Aorta (tissue), 5 donors: ENCODE results near the gene TRIM7. TPM values are rescaled to one million over a fixed set of nuclear protein-coding genes. Genes with fewer than 3 reads are reported as not detected.
"Not testable (repeated sequence)": the region's sequence is repeated elsewhere in the genome, so short reads cannot be mapped to it uniquely, and the experiment has no call there.

Experiments
- ATAC-seq: fragments of 200-7000 bp; cut with Tn5 transposase; one replicate; pipeline ENCODE4 v1.9.1; 2022; ENCODE audit warnings: moderate library complexity; ENCODE audit not compliant: low FRiP score
- DNase-seq, 2 donors: peaks; one replicate each; pipeline ENCODE4 v3.0.0-alpha.2; 2020
- H3K27ac ChIP-seq, 2 donors: one replicate each; pipeline ENCODE4 v1.5.1; 2013; ENCODE audit warnings: low read length in 2 of 2, mild to moderate bottlenecking in 2 of 2, moderate library complexity in 2 of 2, control low read depth in 1 of 2, inconsistent platforms in 1 of 2, low read depth in 1 of 2
- H3K27me3 ChIP-seq, 2 donors: one replicate each; pipeline ENCODE4 v1.6.1; 2013; ENCODE audit warnings: control low read depth in 1 of 2, low read length in 1 of 2, mild to moderate bottlenecking in 1 of 2, moderate library complexity in 1 of 2; ENCODE audit not compliant: insufficient read depth in 2 of 2, control insufficient read depth in 1 of 2
- H3K36me3 ChIP-seq, 2 donors: one replicate each; pipeline ENCODE4 v1.6.1; 2013; ENCODE audit warnings: control low read depth in 1 of 2, low read length in 1 of 2, mild to moderate bottlenecking in 1 of 2; ENCODE audit not compliant: insufficient read depth in 2 of 2, control insufficient read depth in 1 of 2
- H3K4me1 ChIP-seq, 2 donors: one replicate each; pipeline ENCODE4 v1.6.1; 2013; ENCODE audit warnings: low read length in 2 of 2, control low read depth in 1 of 2, mild to moderate bottlenecking in 1 of 2, moderate library complexity in 1 of 2; ENCODE audit not compliant: insufficient read depth in 2 of 2, control insufficient read depth in 1 of 2
- H3K4me3 ChIP-seq, 2 donors: one replicate each; pipeline ENCODE4 v1.5.1; 2013; ENCODE audit warnings: low read length in 2 of 2, control low read depth in 1 of 2, mild to moderate bottlenecking in 1 of 2
- H3K9me3 ChIP-seq: one replicate; pipeline ENCODE4 v1.6.1; 2013; ENCODE audit warnings: mild to moderate bottlenecking, low read length; ENCODE audit not compliant: control insufficient read depth
- WGBS, 2 donors: extraction: QIAGEN DNeasy Blood & Tissue Kit; methylation state at CpG; one replicate each; pipeline ENCODE4 v1.1.7; 2013; 5-methylcytosine and 5-hydroxymethylcytosine counted together
- intact Hi-C, 2 donors: fragments of 100-400 bp; cut with DNase I; formaldehyde crosslinking; loops; one replicate each; pipeline versions ENCODE4 v1.14.2 to v1.15.0; 2022
- polyA plus RNA-seq, 2 donors: library from polyadenylated mRNA; stranded (reverse); fragments of 200-250 nt; gene quantifications; one replicate each; pipeline ENCODE4 v1.2.3, GENCODE V29; 2013
- total RNA-seq, 2 donors: library from RNA; stranded (reverse); fragmentation: NEBNext Ultra II Directional; extraction: Animal tissue kit (Norgen Biotek cat#: 25700); gene quantifications; one replicate each; pipeline ENCODE4 v1.2.1, GENCODE V29; 2021
- donor health status: healthy with polysubstance abuse.
- donor health status: Bipolar disorder and iron deficiency.
- donor health status: DM: no; HTN: no; CAD: no.
- donor health status: DM: no; HTN: no; CAD: no.
- donor health status: DM: yes; HTN: yes; CAD: no.

The TRIM7 gene
- total and polyA plus RNA-seq, 4 donors: 3.0 to 6.9 (median 5.3) TPM

DNA sequence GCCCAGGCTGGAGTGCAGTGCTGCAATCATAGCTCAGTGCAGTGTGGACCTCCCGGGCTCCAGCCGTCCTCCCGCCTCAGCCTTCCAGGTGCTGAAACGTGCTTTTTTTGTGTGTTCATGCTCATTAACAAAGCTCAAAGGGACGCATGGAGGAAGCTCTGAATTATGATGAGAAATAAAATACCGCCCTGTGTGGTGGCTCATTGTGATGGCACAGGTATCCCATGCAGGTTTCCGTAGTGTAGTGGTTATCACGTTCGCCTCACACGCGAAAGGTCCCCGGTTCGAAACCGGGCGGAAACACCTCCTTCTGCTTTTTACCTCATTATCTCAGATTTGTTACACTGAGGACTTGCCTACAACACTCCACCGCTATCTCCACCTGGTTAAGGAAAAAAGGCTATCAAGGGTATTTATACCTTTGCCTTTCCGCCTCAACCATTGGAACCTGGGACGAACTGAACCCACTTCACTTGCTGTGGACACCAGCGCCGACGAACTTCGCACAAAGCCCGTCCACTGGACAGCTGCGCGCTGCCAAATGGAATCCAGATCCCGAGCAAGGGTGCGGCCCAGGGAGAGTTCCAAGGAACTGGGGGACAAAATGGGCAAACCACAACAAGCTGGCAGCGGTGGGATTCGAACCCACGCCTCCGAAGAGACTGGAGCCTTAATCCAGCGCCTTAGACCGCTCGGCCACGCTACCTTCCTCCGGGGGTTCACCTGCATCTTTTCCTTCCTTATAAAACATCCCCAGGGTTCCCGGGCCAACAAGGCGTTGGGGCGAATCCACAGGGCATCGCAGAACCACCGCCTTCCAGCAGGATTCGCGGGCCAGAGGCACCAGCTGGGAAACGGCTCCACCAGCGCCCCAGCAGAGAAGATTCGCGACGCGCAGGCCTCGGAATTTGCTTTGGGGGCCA is 31.3 kb downstream of the TRIM7 start:
- H3K9me3 ChIP-seq: no peaks in the 10 kb centered on the region
- no peaks in the 10 kb centered on the region for H3K36me3 ChIP-seq
- H3K27me3 ChIP-seq: no peaks in the 10 kb centered on the region
- no peak overlapping the region for H3K27ac ChIP-seq
- ATAC-seq (no peak), DNase-seq (peak; percentile 27 to 55)
- no peaks in the 10 kb centered on the region for H3K4me1 ChIP-seq
- intact Hi-C loops: no loop called here
- no peak overlapping the region for H3K4me3 ChIP-seq
- WGBS, 2 donors: 3 to 4% methylated on average over 50 of the region's 50 CpGs

GRCh38 chr5:181173027-181173419 is 32.0 kb downstream of the TRIM7 start:
- Histone ChIP-seq H3K4me3 (no peak overlapping the region), H3K27me3 (no peaks in the 10 kb centered on the region), H3K4me1 (no peaks in the 10 kb centered on the region), H3K27ac (no peak overlapping the region), H3K36me3 (no peaks in the 10 kb centered on the region), H3K9me3 (no peaks in the 10 kb centered on the region)
- WGBS, 2 donors: 15 to 22% methylated on average over 11 of the region's 11 CpGs
- intact Hi-C loops: no loop called here
- no peak for DNase-seq
- ATAC-seq: no peak

DNA sequence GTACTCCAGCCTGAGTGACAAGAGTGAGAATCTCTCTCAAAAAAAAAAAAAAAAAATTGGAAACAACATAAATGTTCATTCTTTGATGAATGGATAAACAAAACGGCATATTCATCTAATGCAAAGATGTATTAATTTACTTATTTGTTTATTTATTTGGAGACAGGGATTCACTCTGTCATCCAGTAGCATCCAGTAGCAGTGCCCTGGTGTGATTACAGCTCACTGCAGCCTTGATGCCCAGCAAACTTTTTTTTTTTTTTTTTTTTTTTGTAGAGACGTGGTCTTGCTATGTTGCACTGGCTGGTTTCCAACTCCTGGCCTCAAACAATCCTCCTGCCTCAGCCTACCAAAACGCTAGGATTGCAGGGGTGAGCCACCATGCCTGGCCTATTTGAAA is 33.2 kb downstream of the TRIM7 start:
- Histone ChIP-seq H3K4me3 (no peak overlapping the region), H3K36me3 (no peaks in the 10 kb centered on the region), H3K27me3 (no peaks in the 10 kb centered on the region), H3K27ac (no peak overlapping the region), H3K4me1 (no peaks in the 10 kb centered on the region), H3K9me3 (no peaks in the 10 kb centered on the region)
- ATAC-seq (no peak), DNase-seq (peak in 1 of 2 donors; percentile 12)
- intact Hi-C loops: no loop called here
- 37 to 49% methylated on average over 3 of the region's 3 CpGs for WGBS, 2 donors

- 38 to 41% methylated on average over 6 of the region's 6 CpGs for WGBS, 2 donors
- Histone ChIP-seq H3K4me1 (no peaks in the 10 kb centered on the region), H3K27ac (no peak overlapping the region), H3K9me3 (no peaks in the 10 kb centered on the region), H3K27me3 (no peaks in the 10 kb centered on the region), H3K36me3 (no peaks in the 10 kb centered on the region), H3K4me3 (no peak overlapping the region)
- DNase-seq: no peak
- intact Hi-C loops: no loop called here
- ATAC-seq: no peak
Measured at GRCh38 chr5:181170996-181171395, 34.0 kb downstream of the TRIM7 start.

GRCh38 chr5:181170237-181170825 is 34.7 kb downstream of the TRIM7 start:
- DNase-seq (no peak), ATAC-seq (peak; percentile 26)
- Histone ChIP-seq H3K36me3 (no peaks in the 10 kb centered on the region), H3K4me3 (no peak overlapping the region), H3K27ac (no peak overlapping the region), H3K9me3 (no peaks in the 10 kb centered on the region), H3K27me3 (no peaks in the 10 kb centered on the region), H3K4me1 (no peaks in the 10 kb centered on the region)
- intact Hi-C loops: no loop called here
- WGBS, 2 donors: 9% methylated on average over 33 of the region's 33 CpGs

DNA sequence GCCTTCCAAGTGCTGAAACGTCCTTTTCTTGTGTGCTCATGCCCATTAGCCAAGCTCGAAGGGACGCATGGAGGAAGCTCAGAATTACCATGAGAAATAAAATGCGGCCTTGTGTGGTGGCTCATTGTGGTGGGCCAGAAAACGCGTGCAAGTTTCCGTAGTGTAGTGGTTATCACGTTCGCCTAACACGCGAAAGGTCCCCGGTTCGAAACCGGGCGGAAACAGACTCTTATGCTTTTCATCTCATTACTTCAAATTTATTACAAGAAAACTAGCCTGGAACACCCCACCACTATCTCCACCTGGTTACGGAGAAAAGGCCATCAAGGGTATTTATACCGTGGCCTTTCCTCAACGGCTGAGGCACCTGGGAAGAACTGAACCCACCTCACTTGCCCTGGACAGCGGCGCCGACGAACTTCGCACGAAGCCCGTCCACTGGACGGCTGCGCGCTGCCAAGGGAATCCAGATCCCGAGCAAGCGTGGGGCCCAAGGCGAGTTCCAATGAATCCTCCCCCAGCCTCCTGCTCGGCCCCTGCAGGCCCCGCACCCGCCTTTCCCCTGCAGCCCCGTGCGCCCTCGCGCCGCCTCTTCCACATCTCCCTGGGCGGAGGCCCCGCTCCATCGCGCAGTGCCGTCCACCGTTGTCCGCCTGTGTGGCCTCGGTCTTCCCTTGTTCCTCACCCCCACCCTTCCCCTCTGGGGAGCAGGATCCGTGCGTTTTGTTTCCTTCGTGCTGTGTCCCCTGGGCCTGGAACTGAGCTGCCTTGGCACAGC is 35.3 kb downstream of the TRIM7 start:
- H3K27me3 ChIP-seq, intact Hi-C loops, H3K27ac ChIP-seq, H3K9me3 ChIP-seq, H3K36me3 ChIP-seq, DNase-seq, H3K4me3 ChIP-seq, H3K4me1 ChIP-seq: not testable (repeated sequence)
- WGBS, 2 donors: 6% methylated on average over 36 to 50 of the region's 50 CpGs
- peak; percentile 33 for ATAC-seq

- intact Hi-C loops: no loop called here
- no peak for DNase-seq
- H3K36me3 ChIP-seq: no peaks in the 10 kb centered on the region
- no peak overlapping the region for H3K4me3 ChIP-seq
- WGBS, 2 donors: 23 to 35% methylated on average over 14 of the region's 14 CpGs
- no peak overlapping the region for H3K27ac ChIP-seq
- no peaks in the 10 kb centered on the region for H3K27me3 ChIP-seq
- no peak for ATAC-seq
- no peaks in the 10 kb centered on the region for H3K9me3 ChIP-seq
- H3K4me1 ChIP-seq: no peaks in the 10 kb centered on the region
Measured at GRCh38 chr5:181168595-181169118, 36.3 kb downstream of the TRIM7 start.

GRCh38 chr5:181167814-181168488 is 37.0 kb downstream of the TRIM7 start:
- no peak for DNase-seq
- ATAC-seq: no peak
- intact Hi-C loops: no loop called here
- Histone ChIP-seq H3K27ac (no peak overlapping the region), H3K36me3 (no peaks in the 10 kb centered on the region), H3K9me3 (no peaks in the 10 kb centered on the region), H3K4me1 (no peaks in the 10 kb centered on the region), H3K4me3 (no peak overlapping the region), H3K27me3 (no peaks in the 10 kb centered on the region)
- WGBS, 2 donors: 11 to 16% methylated on average over 11 of the region's 11 CpGs
